ENCODE measurements around the gene ITGB6. TPM values are rescaled to one million over a fixed set of nuclear protein-coding genes. Genes with fewer than 3 reads are reported as not detected.
"Not testable (repeated sequence)": the region's sequence is repeated elsewhere in the genome, so short reads cannot be mapped to it uniquely, and the experiment has no call there.

ITGB6 gene
- total RNA-seq, 1 experiment from 2014 or later, result not detected

GRCh38 chr2:160145471-160145870, 54.6 kb downstream of the ITGB6 start:
- in situ Hi-C loops (cut with HindIII; ENCODE audit: low sequenced_read_pairs), result no loop called here
- no peak for DNase-seq (ENCODE audit: low spot score)

GRCh38 chr2:160144280-160144990, 55.6 kb downstream of the ITGB6 start:
- in situ Hi-C loops (cut with HindIII; ENCODE audit: low sequenced_read_pairs), result no loop called here
- no peak for DNase-seq (ENCODE audit: low spot score)

GRCh38 chr2:160142472-160142871, 57.6 kb downstream of the ITGB6 start:
- in situ Hi-C loops (cut with HindIII; ENCODE audit: low sequenced_read_pairs), result no loop called here

GRCh38 chr2:160141912-160142311, 58.2 kb downstream of the ITGB6 start:
- DNase-seq (ENCODE audit: low spot score), result no peak
- in situ Hi-C loops (cut with HindIII; ENCODE audit: low sequenced_read_pairs), result no loop called here

More at GRCh38 chr2:160142472-160142871, 57.6 kb downstream of the ITGB6 start:
- DNase-seq (ENCODE audit: low spot score), result no peak

- DNase-seq (ENCODE audit: low spot score), result no peak
- in situ Hi-C loops (cut with HindIII; ENCODE audit: low sequenced_read_pairs), result no loop called here
Observed at GRCh38 chr2:160141419-160141818, 58.7 kb downstream of the ITGB6 start.

- DNase-seq (ENCODE audit: low spot score), result no peak
- in situ Hi-C loops (cut with HindIII; ENCODE audit: low sequenced_read_pairs), result no loop called here
Observed at GRCh38 chr2:160140471-160140870, 59.6 kb downstream of the ITGB6 start.

GRCh38 chr2:160139991-160140390, 60.1 kb downstream of the ITGB6 start:
- in situ Hi-C loops (cut with HindIII; ENCODE audit: low sequenced_read_pairs), result no loop called here
- no peak for DNase-seq (ENCODE audit: low spot score)

- DNase-seq (ENCODE audit: low spot score), result no peak
- in situ Hi-C loops (cut with HindIII; ENCODE audit: low sequenced_read_pairs), result no loop called here
Observed at GRCh38 chr2:160139350-160139749, 60.7 kb downstream of the ITGB6 start.

- no peak for DNase-seq (ENCODE audit: low spot score)
- in situ Hi-C loops (cut with HindIII; ENCODE audit: low sequenced_read_pairs), result no loop called here
Observed at GRCh38 chr2:160138406-160138805, 61.7 kb downstream of the ITGB6 start.

- in situ Hi-C loops (cut with HindIII; ENCODE audit: low sequenced_read_pairs), result no loop called here
- DNase-seq (ENCODE audit: low spot score), result no peak
Observed at GRCh38 chr2:160137464-160137863, 62.6 kb downstream of the ITGB6 start.

GRCh38 chr2:160132761-160133160, 67.3 kb downstream of the ITGB6 start:
- in situ Hi-C loops (cut with HindIII; ENCODE audit: low sequenced_read_pairs), result no loop called here
- DNase-seq (ENCODE audit: low spot score), result no peak

GRCh38 chr2:160126756-160127155, 73.3 kb downstream of the ITGB6 start:
- DNase-seq (ENCODE audit: low spot score), result no peak
- in situ Hi-C loops (cut with HindIII; ENCODE audit: low sequenced_read_pairs), result no loop called here

GRCh38 chr2:160126315-160126714, 73.8 kb downstream of the ITGB6 start:
- no peak for DNase-seq (ENCODE audit: low spot score)
- in situ Hi-C loops (cut with HindIII; ENCODE audit: low sequenced_read_pairs), result no loop called here

- in situ Hi-C loops (cut with HindIII; ENCODE audit: low sequenced_read_pairs), result no loop called here
Observed at GRCh38 chr2:160125828-160126227, 74.2 kb downstream of the ITGB6 start.

GRCh38 chr2:160125366-160125765, 74.7 kb downstream of the ITGB6 start:
- DNase-seq (ENCODE audit: low spot score), result no peak
- in situ Hi-C loops (cut with HindIII; ENCODE audit: low sequenced_read_pairs), result no loop called here

More at GRCh38 chr2:160125828-160126227, 74.2 kb downstream of the ITGB6 start:
- DNase-seq (ENCODE audit: low spot score), result no peak

GRCh38 chr2:160124571-160124970, 75.5 kb downstream of the ITGB6 start:
- DNase-seq (ENCODE audit: low spot score), result no peak
- in situ Hi-C loops (cut with HindIII; ENCODE audit: low sequenced_read_pairs), result no loop called here

- in situ Hi-C loops (cut with HindIII; ENCODE audit: low sequenced_read_pairs); DNase-seq (ENCODE audit: low spot score): not testable (repeated sequence)
Observed at GRCh38 chr2:160114721-160115120, 85.4 kb downstream of the ITGB6 start.

- in situ Hi-C loops (cut with HindIII; ENCODE audit: low sequenced_read_pairs), result no loop called here
- DNase-seq (ENCODE audit: low spot score), result no peak
Observed at GRCh38 chr2:160114020-160114419, 86.1 kb downstream of the ITGB6 start.

- in situ Hi-C loops (cut with HindIII; ENCODE audit: low sequenced_read_pairs), result no loop called here
- no peak for DNase-seq (ENCODE audit: low spot score)
Observed at GRCh38 chr2:160111951-160112798, 87.9 kb downstream of the ITGB6 start.

GRCh38 chr2:160110674-160111239, 89.3 kb downstream of the ITGB6 start:
- DNase-seq (ENCODE audit: low spot score), result no peak
- in situ Hi-C loops (cut with HindIII; ENCODE audit: low sequenced_read_pairs), result no loop called here
